Left lobe of liver (tissue), 2 donors: Measurements from ENCODE around the gene EXOC4. TPM values are rescaled to one million over a fixed set of nuclear protein-coding genes. Genes with fewer than 3 reads are reported as not detected.
A peak's percentile ranks its signal among the peaks of the same experiment; 100 is the strongest.

Experiments
- ATAC-seq: fragments of 200-7000 bp; cut with Tn5 transposase; one replicate; pipeline ENCODE4 v1.9.1; 2020; ENCODE audit warnings: mild to moderate bottlenecking, moderate library complexity
- DNase-seq: peaks from one replicate; pipeline ENCODE4 v3.0.0-alpha.2; 2020; ENCODE audit warnings: low spot score
- total RNA-seq: library from RNA; stranded (reverse); gene quantifications from one replicate; pipeline ENCODE4 v1.2.1, GENCODE V29; 2021
- donor health status: DM: no; HTN: no; CAD: no; lungs with moderate emphysema.
- donor health status: DM: no; HTN: yes; CAD: no.

EXOC4 gene
- total RNA-seq, 1 donor from 2014 or later, result 23.1 TPM

- DNase-seq (no peak), ATAC-seq (no peak)
Observed at GRCh38 chr7:133845005-133845404, 592.1 kb downstream of the EXOC4 start.

- DNase-seq (no peak), ATAC-seq (no peak)
Observed at GRCh38 chr7:133846203-133846945, 593.5 kb downstream of the EXOC4 start.

GRCh38 chr7:133850497-133851280 is 597.8 kb downstream of the EXOC4 start:
- ATAC-seq (no peak), DNase-seq (no peak)

- no peak for ATAC-seq
Observed at GRCh38 chr7:133851411-133851810, 598.5 kb downstream of the EXOC4 start.

GRCh38 chr7:133853706-133854276 is 600.9 kb downstream of the EXOC4 start:
- peak; percentile 87 for ATAC-seq

More at GRCh38 chr7:133851411-133851810, 598.5 kb downstream of the EXOC4 start:
- no peak for DNase-seq

GRCh38 chr7:133854739-133855138 is 601.9 kb downstream of the EXOC4 start:
- DNase-seq, result no peak
- peak; percentile 59 for ATAC-seq

More at GRCh38 chr7:133853706-133854276, 600.9 kb downstream of the EXOC4 start:
- no peak for DNase-seq

- DNase-seq (no peak), ATAC-seq (no peak)
Observed at GRCh38 chr7:133857376-133858119, 604.7 kb downstream of the EXOC4 start.

GRCh38 chr7:133858311-133858710 is 605.4 kb downstream of the EXOC4 start:
- DNase-seq (no peak), ATAC-seq (no peak)

GRCh38 chr7:133859231-133859630 is 606.4 kb downstream of the EXOC4 start:
- no peak for ATAC-seq
- no peak for DNase-seq

GRCh38 chr7:133859871-133860450 is 607.1 kb downstream of the EXOC4 start:
- ATAC-seq (no peak), DNase-seq (no peak)

- DNase-seq, result no peak
- no peak for ATAC-seq
Observed at GRCh38 chr7:133860628-133861335, 607.9 kb downstream of the EXOC4 start.

GRCh38 chr7:133861876-133862275 is 609.0 kb downstream of the EXOC4 start:
- ATAC-seq, result no peak
- no peak for DNase-seq

- peak; percentile 94 for ATAC-seq
- DNase-seq, result no peak
Observed at GRCh38 chr7:133863362-133864061, 610.6 kb downstream of the EXOC4 start.

GRCh38 chr7:133869556-133869955 is 616.7 kb downstream of the EXOC4 start:
- DNase-seq, result no peak
- ATAC-seq, result no peak

GRCh38 chr7:133871757-133872156 is 618.9 kb downstream of the EXOC4 start:
- no peak for DNase-seq
- no peak for ATAC-seq

GRCh38 chr7:133873187-133873586 is 620.3 kb downstream of the EXOC4 start:
- DNase-seq (no peak), ATAC-seq (no peak)

- ATAC-seq (no peak), DNase-seq (no peak)
Observed at GRCh38 chr7:133873631-133874030, 620.8 kb downstream of the EXOC4 start.

- DNase-seq, result no peak
- no peak for ATAC-seq
Observed at GRCh38 chr7:133883591-133883990, 630.7 kb downstream of the EXOC4 start.

- no peak for DNase-seq
Observed at GRCh38 chr7:133885213-133885612, 632.3 kb downstream of the EXOC4 start.

More at GRCh38 chr7:133885213-133885612, 632.3 kb downstream of the EXOC4 start:
- no peak for ATAC-seq
